ENCODE measurements around the gene DOCK10. TPM values are rescaled to one million over a fixed set of nuclear protein-coding genes. Genes with fewer than 3 reads are reported as not detected.

Gene DOCK10
- total and polyA plus RNA-seq, 2 donors (not counting 3 experiments of a cell fraction or from before 2014, with no cell fraction given): 5.8 to 23.0 TPM

GRCh38 chr2:224959556-224959955 is 82.7 kb downstream of the DOCK10 start:
- intact Hi-C loops (cut with micrococcal nuclease) (no loop called here), dilution Hi-C loops (cut with MboI; ENCODE audit: extremely low pct_ligation_motif_present, low sequenced_read_pairs) (no loop called here)
- no TSS peak for BruUV-seq (replicated peaks)
- Histone ChIP-seq H3K4me2 (ENCODE audit: insufficient read depth, low read length) (no peak overlapping the region), H3K27ac (ENCODE audit: insufficient read depth, low read depth, low read length) (no peak overlapping the region), H3K9me1 (replicated peaks; ENCODE audit: control insufficient read depth, extremely low read depth, insufficient read depth, low read length) (no peaks in the 10 kb centered on the region), H2AFZ (ENCODE audit: low read depth, low read length) (no peak overlapping the region), H4K20me1 (replicated peaks; ENCODE audit: control insufficient read depth, extremely low read depth, insufficient read depth, low read length) (no peaks in the 10 kb centered on the region), H3K4me3 (replicated peaks in 1 of 3; ENCODE audit: insufficient read depth in 1 of 3, low read depth in 1 of 3, low read length in 3 of 3) (no peak overlapping the region), H3K9ac (replicated peaks; ENCODE audit: extremely low read depth, insufficient read depth, low read length) (no peak overlapping the region), H3K79me2 (ENCODE audit: control insufficient read depth, insufficient read depth, low read length) (no peaks in the 10 kb centered on the region), H3K4me1 (ENCODE audit: control insufficient read depth, extremely low read depth, insufficient read depth, low read length) (no peaks in the 10 kb centered on the region), H3K27me3 (ENCODE audit: control insufficient read depth in 2 of 2, insufficient read depth in 2 of 2, low read length in 2 of 2) (no peaks in the 10 kb centered on the region), H3K9me3 (replicated peaks; ENCODE audit: control insufficient read depth, insufficient read depth, low read length) (no peaks in the 10 kb centered on the region), H3K36me3 (ENCODE audit: control insufficient read depth in 2 of 2, extremely low read depth in 1 of 2, insufficient read depth in 2 of 2, low read length in 2 of 2) (no peaks in the 10 kb centered on the region)
- DNase-seq (ENCODE audit: low read depth, low spot score) (no peak), FAIRE-seq (no peak)
- CTCF ChIA-PET: interaction anchor here (1.0 to 1.4 kb wide), 2 partner anchors 9 to 42 kb away, joined by 3 to 4 read pairs; no protein-coding TSS in a partner anchor
- POLR2A ChIA-PET: no interaction called here
- TF ChIP-seq GATA2 (IDR thresholded peaks at IDR 0.05; ENCODE audit: insufficient read depth, insufficient read length, low read depth, low read length) (no peak), POLR2AphosphoS5 (IDR thresholded peaks at IDR 0.05; ENCODE audit: insufficient read depth, low read depth, low read length) (no peak)

DNA sequence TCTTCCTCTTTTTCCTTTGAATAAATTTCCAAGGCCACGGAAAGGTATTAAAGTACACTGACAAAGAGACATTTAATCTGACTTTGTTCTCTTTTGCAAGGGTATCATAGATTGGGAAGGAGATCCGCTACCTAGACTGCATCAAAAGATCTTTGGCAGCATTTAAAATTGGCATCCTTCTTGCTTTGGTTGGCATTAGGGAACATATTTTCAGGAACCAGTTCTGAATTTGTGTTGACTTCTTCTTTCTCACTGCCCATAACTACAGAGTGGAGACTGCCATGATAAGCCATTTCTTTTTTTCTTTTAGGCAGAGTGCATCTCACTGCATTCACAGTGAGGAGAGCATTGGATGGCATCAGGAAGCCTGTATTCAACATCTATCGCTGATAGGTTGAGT is 83.4 kb downstream of the DOCK10 start:
- no TSS peak for BruUV-seq (replicated peaks)
- Histone ChIP-seq H3K36me3 (ENCODE audit: control insufficient read depth in 2 of 2, extremely low read depth in 1 of 2, insufficient read depth in 2 of 2, low read length in 2 of 2) (no peaks in the 10 kb centered on the region), H3K9me1 (replicated peaks; ENCODE audit: control insufficient read depth, extremely low read depth, insufficient read depth, low read length) (no peaks in the 10 kb centered on the region), H3K4me3 (replicated peaks in 1 of 3; ENCODE audit: insufficient read depth in 1 of 3, low read depth in 1 of 3, low read length in 3 of 3) (no peak overlapping the region), H3K4me1 (ENCODE audit: control insufficient read depth, extremely low read depth, insufficient read depth, low read length) (no peaks in the 10 kb centered on the region), H2AFZ (ENCODE audit: low read depth, low read length) (no peak overlapping the region), H3K9me3 (replicated peaks; ENCODE audit: control insufficient read depth, insufficient read depth, low read length) (no peaks in the 10 kb centered on the region), H3K27ac (ENCODE audit: insufficient read depth, low read depth, low read length) (no peak overlapping the region), H4K20me1 (replicated peaks; ENCODE audit: control insufficient read depth, extremely low read depth, insufficient read depth, low read length) (no peaks in the 10 kb centered on the region), H3K4me2 (ENCODE audit: insufficient read depth, low read length) (no peak overlapping the region), H3K27me3 (ENCODE audit: control insufficient read depth in 2 of 2, insufficient read depth in 2 of 2, low read length in 2 of 2) (no peaks in the 10 kb centered on the region), H3K79me2 (ENCODE audit: control insufficient read depth, insufficient read depth, low read length) (no peaks in the 10 kb centered on the region), H3K9ac (replicated peaks; ENCODE audit: extremely low read depth, insufficient read depth, low read length) (no peak overlapping the region)
- FAIRE-seq (no peak), DNase-seq (ENCODE audit: low read depth, low spot score) (no peak)
- ChIA-PET CTCF (interaction anchor here (1.4 kb wide), 1 partner anchor 43 kb away, joined by 4 read pairs; no protein-coding TSS in a partner anchor), POLR2A (no interaction called here)
- TF ChIP-seq CTCF (IDR thresholded peaks at IDR 0.05; ENCODE audit: extremely low read depth in 1 of 2, insufficient read depth in 1 of 2, low read depth in 1 of 2, low read length in 2 of 2) (no peak), POLR2AphosphoS5 (IDR thresholded peaks at IDR 0.05; ENCODE audit: insufficient read depth, low read depth, low read length) (no peak), POLR2A (IDR thresholded peaks at IDR 0.05; ENCODE audit: low read depth, low read length) (no peak), GATA2 (IDR thresholded peaks at IDR 0.05; ENCODE audit: insufficient read depth, insufficient read length, low read depth, low read length) (no peak), JUN (IDR thresholded peaks at IDR 0.05; ENCODE audit: borderline replicate concordance, insufficient read depth, insufficient read length, low read depth) (no peak), MYC (IDR thresholded peaks at IDR 0.05; ENCODE audit: low read depth, low read length) (no peak), FOS (IDR thresholded peaks at IDR 0.05; ENCODE audit: borderline replicate concordance, insufficient read depth, low read length) (no peak), EZH2 (IDR thresholded peaks at IDR 0.05; ENCODE audit: borderline replicate concordance, low read depth, low read length, severe bottlenecking) (no peak)
- TF ChIP-seq, protein P1, sequence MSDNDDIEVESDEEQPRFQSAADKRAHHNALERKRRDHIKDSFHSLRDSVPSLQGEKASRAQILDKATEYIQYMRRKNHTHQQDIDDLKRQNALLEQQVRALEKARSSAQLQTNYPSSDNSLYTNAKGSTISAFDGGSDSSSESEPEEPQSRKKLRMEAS (IDR thresholded peaks at IDR 0.05; ENCODE audit: insufficient read depth, insufficient read length): no peak
- dilution Hi-C loops (cut with MboI; ENCODE audit: extremely low pct_ligation_motif_present, low sequenced_read_pairs) (no loop called here), intact Hi-C loops (cut with micrococcal nuclease) (no loop called here)
